HepG2 (cell line): ENCODE data around the gene RPSA. TPM values are rescaled to one million over a fixed set of nuclear protein-coding genes. Genes with fewer than 3 reads are reported as not detected.

Source experiments
- CC2D1A ChIP-seq: sonication (generic); formaldehyde crosslinking; IDR thresholded peaks from 2 replicates; pipeline ENCODE4 v1.8.1; 2023; ENCODE audit warnings: mild to moderate bottlenecking, missing genetic modification reagents
- DPF2 ChIP-seq: sonication (generic); formaldehyde crosslinking; IDR thresholded peaks from 2 replicates; pipeline ENCODE4 v1.4.0; 2020; ENCODE audit warnings: mild to moderate bottlenecking, low read depth, missing genetic modification reagents, borderline replicate concordance
- GABPA ChIP-seq, 2 experiments: IDR thresholded peaks; 2 replicates each; pipeline ENCODE4 v1.6.1; 2011 to 2016; ENCODE audit warnings: low read depth in 2 of 2, low read length in 1 of 2, missing biosample characterization in 1 of 2, missing genetic modification characterization in 1 of 2
- GFI1 ChIP-seq: sonication (generic); formaldehyde crosslinking; IDR thresholded peaks from 2 replicates; pipeline ENCODE4 v1.5.0; 2020; ENCODE audit warnings: missing genetic modification reagents, mild to moderate bottlenecking, borderline replicate concordance
- MEIS1 ChIP-seq: sonication (generic); formaldehyde crosslinking; IDR thresholded peaks from 2 replicates; pipeline ENCODE4 v1.9.0; 2021; ENCODE audit warnings: mild to moderate bottlenecking, missing genetic modification reagents, moderate library complexity, borderline replicate concordance
- MXI1 ChIP-seq: IDR thresholded peaks from 3 replicates; pipeline ENCODE4 v1.6.1; 2012; ENCODE audit warnings: low read depth, low read length, inconsistent platforms, borderline replicate concordance
- SPEN ChIP-seq: sonication (generic); formaldehyde crosslinking; IDR thresholded peaks from 2 replicates; pipeline ENCODE4 v1.5.1; 2020; ENCODE audit warnings: low read depth, mild to moderate bottlenecking, missing genetic modification reagents
- ZEB1 ChIP-seq: IDR thresholded peaks from 2 replicates; pipeline ENCODE4 v1.6.1; 2012; ENCODE audit warnings: mild to moderate bottlenecking, low read depth, inconsistent platforms; ENCODE audit not compliant: insufficient replicate concordance
- ZMYM4 ChIP-seq: sonication (generic); formaldehyde crosslinking; IDR thresholded peaks from 2 replicates; pipeline ENCODE4 v1.8.1; 2023; ENCODE audit warnings: mild to moderate bottlenecking, missing genetic modification reagents
- ZNF441 ChIP-seq: sonication (generic); formaldehyde crosslinking; IDR thresholded peaks from 2 replicates; pipeline ENCODE4 v1.7.0; 2021; ENCODE audit warnings: missing genetic modification reagents, borderline replicate concordance
- ZNF605 ChIP-seq: sonication (generic); formaldehyde crosslinking; IDR thresholded peaks from 2 replicates; pipeline ENCODE4 v1.8.0; 2022; ENCODE audit warnings: mild to moderate bottlenecking, missing genetic modification reagents
- ZNF644 ChIP-seq: IDR thresholded peaks from 2 replicates; pipeline ENCODE4 v1.6.1; 2016; ENCODE audit warnings: low read depth
- ZNF782 ChIP-seq: sonication (generic); formaldehyde crosslinking; IDR thresholded peaks from 2 replicates; pipeline ENCODE4 v1.4.0; 2020; ENCODE audit warnings: missing genetic modification reagents, mild to moderate bottlenecking, borderline replicate concordance
- polyA plus RNA-seq, 8 experiments: library from polyadenylated mRNA; depleted of rRNA in 3 of 8; stranded (reverse) in 7 of 8; unstranded in 1 of 8; fragments of >200 nt; fragmentation: Illumina TruSeq in 4 of 8; extraction: Trizol in 4 of 8; gene quantifications; 2 replicates each; pipeline versions ENCODE4 v1.2.1 to v1.2.3, GENCODE V29; 2011 to 2016; ENCODE audit warnings: low read depth in 4 of 8, missing spikeins in 1 of 8, mixed read lengths in 1 of 8; ENCODE audit not compliant: insufficient read depth in 1 of 8
- total RNA-seq, 5 experiments: library from RNA; depleted of rRNA; stranded (reverse); fragments of >200 nt; fragmentation: Illumina TruSeq; extraction: Trizol; gene quantifications; 2 replicates each; pipeline ENCODE4 v1.2.3, GENCODE V29; 2016; ENCODE audit warnings: low read depth in 1 of 5
- TF ChIP-seq, protein P1 (sequence below): IDR thresholded peaks from 2 replicates; pipeline ENCODE4 v1.6.1; 2016
- TF ChIP-seq, protein P2 (sequence below): sonication (generic); formaldehyde crosslinking; IDR thresholded peaks from 2 replicates; pipeline ENCODE4 v1.5.0; 2020; ENCODE audit warnings: mild to moderate bottlenecking, missing genetic modification reagents, borderline replicate concordance
- TF ChIP-seq, protein P3 (sequence below): sonication (generic); formaldehyde crosslinking; IDR thresholded peaks from 2 replicates; pipeline ENCODE4 v1.8.1; 2023; ENCODE audit warnings: mild to moderate bottlenecking, moderate library complexity, missing genetic modification reagents

RPSA gene
- total and polyA plus RNA-seq, 2 of the 13 experiments (the other 11 are each of a cell fraction or from before 2014, with no cell fraction given) = 1,683 to 3,226 TPM

DNA sequence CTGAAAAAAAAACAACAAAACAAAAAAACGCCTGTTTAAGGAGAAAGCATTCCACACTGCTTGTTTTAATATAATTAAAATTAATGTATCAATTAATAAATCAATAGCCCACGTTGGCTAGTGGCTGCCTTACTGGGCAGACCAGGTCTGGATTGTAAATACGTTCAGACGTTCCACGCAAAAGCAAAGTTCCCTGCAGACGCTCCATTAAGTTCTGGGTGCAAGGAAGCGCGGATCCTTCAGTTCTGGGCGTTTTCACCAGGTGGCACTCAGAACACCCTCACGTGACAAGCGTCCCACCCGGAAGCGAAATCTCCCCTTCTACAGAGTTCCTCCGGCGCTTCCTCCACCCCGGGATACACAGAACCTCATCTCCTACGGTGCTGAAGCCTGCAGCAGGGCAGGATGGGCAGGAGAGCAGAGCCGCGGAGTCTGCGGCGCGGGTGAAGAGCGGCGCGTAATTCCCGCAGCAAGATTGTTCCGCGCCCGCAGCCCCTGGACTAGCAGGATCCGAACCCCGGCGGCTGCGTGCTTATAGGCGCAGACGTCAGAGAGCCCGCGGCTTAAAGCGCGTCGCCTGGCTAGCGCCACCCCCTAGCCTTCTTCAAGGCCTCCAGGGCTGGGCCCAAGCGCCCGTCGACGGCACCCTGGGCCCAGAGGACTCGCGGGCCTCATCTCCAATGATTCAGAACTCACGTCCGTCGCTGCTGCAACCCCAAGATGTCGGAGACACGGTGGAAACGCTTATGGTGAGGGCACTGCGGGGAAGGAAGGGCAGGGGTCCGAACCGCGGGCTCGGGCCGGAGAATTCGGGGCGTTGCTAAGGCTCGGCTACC is 23.3 kb upstream of the RPSA start, which contains the start of gene SLC25A38 (continued):
- TF ChIP-seq ZEB1 (peak; percentile 49), ZNF644 (CRISPR knock-in tag) (0 out of 2 replicates have a peak, but pooled peaks have one; percentile 9), ZNF441 (CRISPR knock-in tag) (no peak; the same call in 1 of the 2 replicates), MXI1 (peak; percentile 58; the same call in 1 of the 3 replicates), GFI1 (CRISPR knock-in tag) (0 out of 2 replicates have a peak, but pooled peaks have one; percentile 16), ZNF782 (CRISPR knock-in tag) (peak; percentile 42; the same call in 1 of the 2 replicates), CC2D1A (CRISPR knock-in tag) (no peak), SPEN (CRISPR knock-in tag) (no peak; the same call in 1 of the 2 replicates), MEIS1 (CRISPR knock-in tag) (peak; percentile 54; the same call in 1 of the 2 replicates), ZMYM4 (CRISPR knock-in tag) (peak; percentile 66), ZNF605 (CRISPR knock-in tag) (peak; percentile 72), GABPA (IDR thresholded peaks at IDR 0.05; ENCODE audit: low read depth, low read length) (peak; percentile 67), GABPA (CRISPR knock-in tag; IDR thresholded peaks at IDR 0.05; ENCODE audit: low read depth) (peak; percentile 91), DPF2 (no peak)
- TF ChIP-seq, protein P1, sequence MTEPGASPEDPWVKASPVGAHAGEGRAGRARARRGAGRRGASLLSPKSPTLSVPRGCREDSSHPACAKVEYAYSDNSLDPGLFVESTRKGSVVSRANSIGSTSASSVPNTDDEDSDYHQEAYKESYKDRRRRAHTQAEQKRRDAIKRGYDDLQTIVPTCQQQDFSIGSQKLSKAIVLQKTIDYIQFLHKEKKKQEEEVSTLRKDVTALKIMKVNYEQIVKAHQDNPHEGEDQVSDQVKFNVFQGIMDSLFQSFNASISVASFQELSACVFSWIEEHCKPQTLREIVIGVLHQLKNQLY = peak; percentile 27; the same call in 1 of the 2 replicates
- TF ChIP-seq, protein P2, sequence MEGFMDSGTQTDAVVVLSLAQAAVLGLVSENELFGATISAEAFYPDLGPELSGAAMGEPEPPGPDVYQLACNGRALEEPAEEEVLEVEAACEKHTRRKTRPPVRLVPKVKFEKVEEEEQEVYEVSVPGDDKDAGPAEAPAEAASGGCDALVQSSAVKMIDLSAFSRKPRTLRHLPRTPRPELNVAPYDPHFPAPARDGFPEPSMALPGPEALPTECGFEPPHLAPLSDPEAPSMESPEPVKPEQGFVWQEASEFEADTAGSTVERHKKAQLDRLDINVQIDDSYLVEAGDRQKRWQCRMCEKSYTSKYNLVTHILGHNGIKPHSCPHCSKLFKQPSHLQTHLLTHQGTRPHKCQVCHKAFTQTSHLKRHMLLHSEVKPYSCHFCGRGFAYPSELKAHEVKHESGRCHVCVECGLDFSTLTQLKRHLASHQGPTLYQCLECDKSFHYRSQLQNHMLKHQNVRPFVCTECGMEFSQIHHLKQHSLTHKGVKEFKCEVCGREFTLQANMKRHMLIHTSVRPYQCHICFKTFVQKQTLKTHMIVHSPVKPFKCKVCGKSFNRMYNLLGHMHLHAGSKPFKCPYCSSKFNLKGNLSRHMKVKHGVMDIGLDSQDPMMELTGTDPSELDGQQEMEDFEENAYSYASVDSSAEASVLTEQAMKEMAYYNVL (CRISPR knock-in tag) = 0 out of 2 replicates have a peak, but pooled peaks have one; percentile 29
- TF ChIP-seq, protein P3, sequence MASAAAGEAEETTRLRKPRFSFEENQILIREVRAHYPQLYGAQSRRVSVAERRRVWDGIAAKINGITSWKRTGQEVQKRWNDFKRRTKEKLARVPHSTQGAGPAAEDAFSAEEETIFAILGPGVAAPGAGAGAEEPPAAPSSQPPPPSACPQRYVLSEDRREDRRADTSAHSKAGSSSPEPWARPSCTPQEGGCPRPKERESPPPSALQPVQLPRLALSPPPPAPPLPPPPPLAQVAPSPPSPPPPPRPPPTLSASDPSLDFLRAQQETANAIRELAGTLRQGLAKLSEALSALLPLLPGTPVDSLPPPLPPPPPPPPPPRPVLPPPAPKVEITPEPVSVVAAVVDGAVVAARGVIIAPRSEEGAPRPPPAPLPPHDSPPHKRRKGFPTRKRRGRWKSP (CRISPR knock-in tag) = peak; percentile 90; the same call in 1 of the 2 replicates
